Stimulated activated memory B cell treated with anti-CD40 and anti-IgM and Interleukin-4, amounts not matched to agents 10 μg/mL and 1 μg/mL and 100 μg/mL, for 72 hours (primary cell): ENCODE results near the gene PRODH.
"Not testable (repeated sequence)": the region's sequence is repeated elsewhere in the genome, so short reads cannot be mapped to it uniquely, and the experiment has no call there.

ENCODE experiments used
- ATAC-seq: fragments of 150-1000 bp; cut with Tn5 transposase; 2 replicates; pipeline ENCODE4 v1.10.0; 2021
- H3K27ac Mint-ChIP-seq: one replicate; pipeline ENCODE4 v1.8.0; 2022; ENCODE audit warnings: mild to moderate bottlenecking, mixed read lengths
- H3K27me3 Mint-ChIP-seq: one replicate; pipeline ENCODE4 v1.8.0; 2022; ENCODE audit warnings: mixed read lengths
- H3K36me3 Mint-ChIP-seq: one replicate; pipeline ENCODE4 v1.8.0; 2022; ENCODE audit warnings: mixed read lengths
- H3K4me1 Mint-ChIP-seq: one replicate; pipeline ENCODE4 v1.8.0; 2022; ENCODE audit warnings: mixed read lengths
- H3K4me3 Mint-ChIP-seq: one replicate; pipeline ENCODE4 v1.8.0; 2022; ENCODE audit warnings: mild to moderate bottlenecking, moderate library complexity, mixed read lengths
- H3K9me3 Mint-ChIP-seq: one replicate; pipeline ENCODE4 v1.8.0; 2022; ENCODE audit warnings: mixed read lengths

Gene PRODH

GRCh38 chr22:18909556-18909955, 26.5 kb downstream of the PRODH start:
- H3K4me1 Mint-ChIP-seq = no peaks in the 10 kb centered on the region
- no peaks in the 10 kb centered on the region for H3K9me3 Mint-ChIP-seq
- ATAC-seq = no peak
- no peak overlapping the region for H3K27ac Mint-ChIP-seq
- no peaks in the 10 kb centered on the region for H3K36me3 Mint-ChIP-seq
- H3K27me3 Mint-ChIP-seq = no peaks in the 10 kb centered on the region
- H3K4me3 Mint-ChIP-seq = no peak overlapping the region

GRCh38 chr22:18906896-18907295, 29.2 kb downstream of the PRODH start:
- Mint-ChIP-seq H3K4me1 (no peaks in the 10 kb centered on the region), H3K36me3 (no peaks in the 10 kb centered on the region), H3K27me3 (no peaks in the 10 kb centered on the region), H3K9me3 (no peaks in the 10 kb centered on the region), H3K4me3 (no peak overlapping the region), H3K27ac (no peak overlapping the region)
- ATAC-seq = no peak

GRCh38 chr22:18906410-18906745, 29.7 kb downstream of the PRODH start:
- not testable (repeated sequence) for H3K36me3 Mint-ChIP-seq, H3K4me1 Mint-ChIP-seq, H3K9me3 Mint-ChIP-seq, H3K27ac Mint-ChIP-seq, H3K4me3 Mint-ChIP-seq, H3K27me3 Mint-ChIP-seq
- ATAC-seq = peak; percentile 58

GRCh38 chr22:18905540-18906409, 30.3 kb downstream of the PRODH start, which contains the start of gene DGCR6:
Gene DGCR6 (plus strand): TSS chr22:18906320. CDS start chr22:18906375, 55 bp downstream.
- ATAC-seq = peak; percentile 99
- Mint-ChIP-seq H3K27me3 (no peaks in the 10 kb centered on the region), H3K27ac (no peak within 1 kb of the TSS), H3K4me3 (no peak within 1 kb of the TSS), H3K4me1 (no peaks in the 10 kb centered on the region), H3K9me3 (no peaks in the 10 kb centered on the region), H3K36me3 (no peaks in the 10 kb centered on the region)

GRCh38 chr22:18896037-18896657, 39.9 kb downstream of the PRODH start:
- H3K36me3 Mint-ChIP-seq, H3K27ac Mint-ChIP-seq, ATAC-seq, H3K4me1 Mint-ChIP-seq, H3K27me3 Mint-ChIP-seq, H3K4me3 Mint-ChIP-seq, H3K9me3 Mint-ChIP-seq: not testable (repeated sequence)

- not testable (repeated sequence) for H3K9me3 Mint-ChIP-seq
Observed at GRCh38 chr22:18893775-18894174, 42.3 kb downstream of the PRODH start.

GRCh38 chr22:18890510-18891192, 45.4 kb downstream of the PRODH start:
- not testable (repeated sequence) for H3K4me1 Mint-ChIP-seq, H3K27me3 Mint-ChIP-seq, H3K27ac Mint-ChIP-seq, H3K9me3 Mint-ChIP-seq, ATAC-seq, H3K4me3 Mint-ChIP-seq, H3K36me3 Mint-ChIP-seq

More at GRCh38 chr22:18893775-18894174, 42.3 kb downstream of the PRODH start:
- H3K4me3 Mint-ChIP-seq, H3K27me3 Mint-ChIP-seq, H3K27ac Mint-ChIP-seq, H3K36me3 Mint-ChIP-seq, ATAC-seq, H3K4me1 Mint-ChIP-seq: not testable (repeated sequence)

GRCh38 chr22:18888115-18888514, 48.0 kb downstream of the PRODH start:
- Mint-ChIP-seq H3K4me1 (no peaks in the 10 kb centered on the region), H3K9me3 (peaks cover 3% of the 10 kb centered on the region)

GRCh38 chr22:18884465-18884864, 51.6 kb downstream of the PRODH start:
- ATAC-seq, H3K27ac Mint-ChIP-seq, H3K27me3 Mint-ChIP-seq, H3K36me3 Mint-ChIP-seq, H3K4me3 Mint-ChIP-seq, H3K4me1 Mint-ChIP-seq, H3K9me3 Mint-ChIP-seq: not testable (repeated sequence)

More at GRCh38 chr22:18888115-18888514, 48.0 kb downstream of the PRODH start:
- no peak overlapping the region for H3K27ac Mint-ChIP-seq
- H3K36me3 Mint-ChIP-seq = no peaks in the 10 kb centered on the region
- no peak for ATAC-seq
- H3K27me3 Mint-ChIP-seq = no peaks in the 10 kb centered on the region
- no peak overlapping the region for H3K4me3 Mint-ChIP-seq

- H3K36me3 Mint-ChIP-seq, H3K4me1 Mint-ChIP-seq, H3K27ac Mint-ChIP-seq, H3K4me3 Mint-ChIP-seq, H3K27me3 Mint-ChIP-seq, H3K9me3 Mint-ChIP-seq, ATAC-seq: not testable (repeated sequence)
Observed at GRCh38 chr22:18881260-18881659, 54.8 kb downstream of the PRODH start.
